Breast epithelium (tissue), 3 donors: ENCODE results near the gene DDX42.

Experiments
- CTCF ChIP-seq, 3 donors: fragments of 450-650 bp; IDR thresholded peaks; one replicate each; pipeline ENCODE4 v1.5.1; 2016 to 2017; ENCODE audit warnings: antibody characterized with exemption in 3 of 3, mild to moderate bottlenecking in 3 of 3, moderate library complexity in 3 of 3
- POLR2A ChIP-seq: fragments of 450-650 bp; IDR thresholded peaks from one replicate; pipeline ENCODE4 v1.6.1; 2016; ENCODE audit warnings: antibody characterized with exemption, mild to moderate bottlenecking, moderate library complexity
- POLR2AphosphoS5 ChIP-seq, 3 donors: sonication (generic); formaldehyde crosslinking; IDR thresholded peaks; one replicate each; pipeline ENCODE4 v1.6.1; 2017; ENCODE audit warnings: antibody characterized with exemption in 3 of 3

GRCh38 chr17:63775420-63775819, 1.4 kb downstream of the DDX42 start:
- TF ChIP-seq POLR2AphosphoS5 (IDR thresholded peaks at IDR 0.05), result no peak
- no peak for TF ChIP-seq POLR2A
- no peak for TF ChIP-seq CTCF (IDR thresholded peaks at IDR 0.05)
